Stomach (tissue), 9 donors: ENCODE measurements around the gene SPIN2B. TPM values are rescaled to one million over a fixed set of nuclear protein-coding genes. Genes with fewer than 3 reads are reported as not detected.
A peak's percentile ranks its signal among the peaks of the same experiment; 100 is the strongest.
"Not testable (repeated sequence)": the region's sequence is repeated elsewhere in the genome, so short reads cannot be mapped to it uniquely, and the experiment has no call there.

Experiments used
- DNase-seq, 2 donors: peaks; one replicate each; pipeline versions ENCODE4 v3.0.0 to v3.0.0-alpha.2; 2013 to 2019
- H3K27ac ChIP-seq, 5 donors: fragments of 200-600 bp in 4 of 5; sonication (generic) in 4 of 5; one replicate each; pipeline ENCODE4 v1.5.1; 2013 to 2019; ENCODE audit warnings: mild to moderate bottlenecking in 1 of 5, moderate library complexity in 1 of 5
- H3K27me3 ChIP-seq, 3 donors: fragments of 200-600 bp; sonication (generic); one replicate each; pipeline ENCODE4 v1.5.1; 2017 to 2019; ENCODE audit warnings: mixed run types in 1 of 3
- H3K36me3 ChIP-seq, 4 donors: fragments of 200-600 bp; sonication (generic); 1 replicate in 3 of 4; 2 replicates in 1 of 4; pipeline ENCODE4 v1.5.1; 2016 to 2019
- H3K4me1 ChIP-seq, 4 donors: fragments of 200-600 bp; sonication (generic); one replicate each; pipeline ENCODE4 v1.5.1; 2016 to 2019
- H3K4me3 ChIP-seq, 4 donors: fragments of 200-600 bp; sonication (generic) in 3 of 4; one replicate each; pipeline ENCODE4 v1.5.1; 2016 to 2019; ENCODE audit warnings: mild to moderate bottlenecking in 1 of 4
- H3K9me3 ChIP-seq, 4 donors: fragments of 200-600 bp; sonication (generic); one replicate each; pipeline ENCODE4 v1.5.1; 2016 to 2019
- EP300 ChIP-seq: sonication (generic); formaldehyde crosslinking; IDR thresholded peaks from one replicate; pipeline ENCODE4 v1.6.1; 2017; ENCODE audit warnings: antibody characterized with exemption
- POLR2A ChIP-seq, 4 donors: fragments of 450-650 bp; IDR thresholded peaks; one replicate each; pipeline ENCODE4 v1.6.1; 2016; ENCODE audit warnings: antibody characterized with exemption in 4 of 4, control low read depth in 2 of 4, mild to moderate bottlenecking in 1 of 4, moderate library complexity in 1 of 4
- POLR2AphosphoS5 ChIP-seq, 3 donors: sonication (generic); formaldehyde crosslinking; IDR thresholded peaks; one replicate each; pipeline ENCODE4 v1.6.1; 2016; ENCODE audit warnings: antibody characterized with exemption in 3 of 3
- WGBS, 5 donors: extraction: QIAGEN DNeasy Blood & Tissue Kit in 3 of 5; methylation state at CpG; one replicate each; pipeline versions ENCODE4 v1.1.5 to v1.1.7; 2013 to 2018; 5-methylcytosine and 5-hydroxymethylcytosine counted together
- intact Hi-C: fragments of 100-400 bp; cut with DNase I; formaldehyde crosslinking; loops from one replicate; pipeline ENCODE4 v1.15.1; 2023; ENCODE audit warnings: low total_unique reads
- polyA plus RNA-seq, 3 donors: library from polyadenylated mRNA; stranded (reverse); fragments of 200-250 nt; gene quantifications; one replicate each; pipeline ENCODE4 v1.2.3, GENCODE V29; 2013
- total RNA-seq, 5 donors: library from RNA; depleted of rRNA; stranded (reverse); fragments of >200 nt; gene quantifications; one replicate each; pipeline versions ENCODE4 v1.1.0 to v1.2.3, GENCODE V29; 2014 to 2016
- TF ChIP-seq, protein P1 (sequence below), 7 experiments: fragments of 450-650 bp in 4 of 7; fragments of 200-600 bp in 3 of 7; sonication (generic) in 3 of 7; IDR thresholded peaks; one replicate each; pipeline ENCODE4 v1.5.1; 2016 to 2019; ENCODE audit warnings: antibody characterized with exemption in 7 of 7, control low read depth in 2 of 7, mild to moderate bottlenecking in 1 of 7
- donor health status: healthy with polysubstance abuse.
- donor health status: Bipolar disorder and iron deficiency.
- donor health status: healthy.

SPIN2B gene
- total and polyA plus RNA-seq, 8 donors, result 4.1 to 10.3 (median 6.8) TPM; not detected in 2

DNA sequence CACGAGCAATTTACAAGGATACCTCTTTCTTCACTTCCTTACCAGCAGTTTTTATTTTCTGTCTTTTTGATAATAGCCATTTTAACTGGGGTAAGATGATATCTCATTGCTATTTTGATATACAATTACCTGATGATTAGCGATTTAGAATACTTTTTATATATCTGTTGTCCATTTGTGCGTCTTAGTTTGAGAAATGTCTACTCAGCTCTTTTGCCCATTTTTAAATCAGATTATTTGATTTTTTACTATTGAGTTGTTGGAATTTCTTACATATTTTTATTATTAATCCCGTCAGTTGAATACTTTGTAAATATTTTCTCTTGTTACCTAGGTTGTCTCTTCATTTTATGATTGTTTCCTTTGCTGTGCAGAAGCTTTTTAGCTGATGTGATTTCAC lies 17.3 kb upstream of the SPIN2B start:
- peaks cover 0 to 2% (median 0%) of the 10 kb centered on the region in 4 donors for H3K4me1 ChIP-seq
- DNase-seq, result no peak
- intact Hi-C loops, result no loop called here
- WGBS, 5 donors, result 64 to 96% (median 87%) methylated on average over 4 of the region's 4 CpGs
- no peaks in the 10 kb centered on the region for H3K9me3 ChIP-seq
- no peak overlapping the region for H3K4me3 ChIP-seq
- TF ChIP-seq EP300, result no peak
- no peak for TF ChIP-seq POLR2A (IDR thresholded peaks at IDR 0.05)
- TF ChIP-seq POLR2AphosphoS5 (IDR thresholded peaks at IDR 0.05), result no peak
- TF ChIP-seq, protein P1, sequence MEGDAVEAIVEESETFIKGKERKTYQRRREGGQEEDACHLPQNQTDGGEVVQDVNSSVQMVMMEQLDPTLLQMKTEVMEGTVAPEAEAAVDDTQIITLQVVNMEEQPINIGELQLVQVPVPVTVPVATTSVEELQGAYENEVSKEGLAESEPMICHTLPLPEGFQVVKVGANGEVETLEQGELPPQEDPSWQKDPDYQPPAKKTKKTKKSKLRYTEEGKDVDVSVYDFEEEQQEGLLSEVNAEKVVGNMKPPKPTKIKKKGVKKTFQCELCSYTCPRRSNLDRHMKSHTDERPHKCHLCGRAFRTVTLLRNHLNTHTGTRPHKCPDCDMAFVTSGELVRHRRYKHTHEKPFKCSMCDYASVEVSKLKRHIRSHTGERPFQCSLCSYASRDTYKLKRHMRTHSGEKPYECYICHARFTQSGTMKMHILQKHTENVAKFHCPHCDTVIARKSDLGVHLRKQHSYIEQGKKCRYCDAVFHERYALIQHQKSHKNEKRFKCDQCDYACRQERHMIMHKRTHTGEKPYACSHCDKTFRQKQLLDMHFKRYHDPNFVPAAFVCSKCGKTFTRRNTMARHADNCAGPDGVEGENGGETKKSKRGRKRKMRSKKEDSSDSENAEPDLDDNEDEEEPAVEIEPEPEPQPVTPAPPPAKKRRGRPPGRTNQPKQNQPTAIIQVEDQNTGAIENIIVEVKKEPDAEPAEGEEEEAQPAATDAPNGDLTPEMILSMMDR (IDR thresholded peaks at IDR 0.05), result no peak
- H3K36me3 ChIP-seq, result no peaks in the 10 kb centered on the region
- no peak overlapping the region for H3K27ac ChIP-seq
- peaks cover 0 to 4% (median 0%) of the 10 kb centered on the region in 3 donors for H3K27me3 ChIP-seq

DNA sequence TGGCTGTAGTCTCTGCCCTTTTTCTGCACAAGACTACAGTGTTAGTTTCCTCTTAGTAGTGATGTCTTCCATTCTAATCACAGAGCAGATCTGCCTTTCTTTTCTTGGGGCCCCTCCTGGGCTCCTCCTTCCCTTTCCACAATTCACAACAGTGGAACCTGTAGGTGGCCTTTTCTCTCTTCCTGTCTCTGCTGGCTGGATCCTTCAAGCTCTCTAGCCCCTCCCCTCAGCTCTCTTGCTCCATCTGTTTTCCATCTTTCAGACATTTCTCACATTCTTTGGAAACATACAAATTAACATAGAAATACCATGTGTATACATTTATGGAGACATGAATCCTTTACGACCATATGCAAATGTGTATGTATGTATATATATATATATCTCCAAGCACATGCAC lies 16.2 kb upstream of the SPIN2B start:
- H3K4me1 ChIP-seq, result peaks cover 0 to 3% (median 0%) of the 10 kb centered on the region in 4 donors
- no peak overlapping the region for H3K27ac ChIP-seq
- peaks cover 0 to 4% (median 0%) of the 10 kb centered on the region in 3 donors for H3K27me3 ChIP-seq
- DNase-seq, result peak in 1 of 2 donors; percentile 48
- no peaks in the 10 kb centered on the region for H3K36me3 ChIP-seq
- intact Hi-C loops, result no loop called here
- no peaks in the 10 kb centered on the region for H3K9me3 ChIP-seq
- TF ChIP-seq POLR2AphosphoS5 (IDR thresholded peaks at IDR 0.05) (no peak), EP300 (no peak), POLR2A (IDR thresholded peaks at IDR 0.05) (no peak)
- TF ChIP-seq, protein P1 (IDR thresholded peaks at IDR 0.05), result no peak
- H3K4me3 ChIP-seq, result peak overlapping the region in 3 of 4 donors; percentile 11 to 24 (median 21)
- 50 to 74% (median 69%) methylated on average over 1 of the region's 1 CpG for WGBS, 5 donors

DNA sequence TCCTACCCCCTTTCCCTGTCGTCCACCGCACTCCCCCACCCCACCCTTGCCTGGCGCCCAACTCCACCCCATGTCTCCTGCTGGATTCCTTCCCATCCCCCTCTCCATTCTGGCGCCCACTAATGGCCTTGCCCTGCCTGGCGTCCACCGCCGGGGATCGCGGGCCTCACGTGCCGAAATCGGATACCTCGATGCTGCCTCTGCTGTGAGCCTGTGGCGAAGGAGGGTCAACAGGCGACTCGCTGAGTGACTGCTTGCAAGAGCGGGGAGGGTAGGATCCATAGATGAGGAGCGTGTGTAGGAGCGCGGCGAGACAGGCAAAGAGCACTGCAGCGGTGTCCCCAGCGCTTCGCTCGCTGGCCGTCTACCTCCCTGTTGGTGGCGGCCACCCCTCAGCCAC lies 15.7 kb upstream of the SPIN2B start, which contains the start of gene SPIN2A:
Gene SPIN2A (minus strand): TSS at position 325 of the 400 bp plus-strand sequence. CDS start 800 bp downstream, outside the sequence.
- 20 to 66% (median 42%) methylated on average over 11 to 27 of the region's 27 CpGs for WGBS, 5 donors
- H3K27me3 ChIP-seq, H3K36me3 ChIP-seq, intact Hi-C loops, H3K4me1 ChIP-seq, H3K9me3 ChIP-seq, H3K27ac ChIP-seq: not testable (repeated sequence)
- DNase-seq, result peak in 1 of 2 donors; percentile 54
- H3K4me3 ChIP-seq, result peak within 1 kb of the TSS in 3 of 4 donors; percentile 11 to 24 (median 21)

DNA sequence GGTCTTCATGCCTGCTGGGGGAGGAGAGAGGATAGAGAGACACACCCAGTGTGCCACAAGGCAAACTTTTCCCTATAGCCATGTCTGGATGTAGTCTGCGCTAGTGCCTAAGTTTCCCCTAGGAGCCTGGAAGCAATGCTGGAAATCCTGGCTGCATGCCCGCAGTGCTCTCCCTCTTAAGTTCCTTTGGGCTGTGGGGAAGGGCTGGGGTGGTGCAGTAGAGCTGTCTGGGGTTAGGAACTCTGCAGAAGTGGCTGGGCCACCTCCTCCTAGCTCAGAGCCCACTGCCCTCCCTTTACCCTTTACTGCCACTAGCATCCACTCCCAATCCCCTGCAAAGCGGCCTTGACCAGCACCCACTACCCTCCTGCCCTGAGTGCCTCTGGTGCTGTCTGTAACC lies 15.2 kb upstream of the SPIN2B start:
- H3K27me3 ChIP-seq, H3K27ac ChIP-seq, H3K36me3 ChIP-seq, H3K9me3 ChIP-seq, DNase-seq, intact Hi-C loops, H3K4me1 ChIP-seq: not testable (repeated sequence)
- H3K4me3 ChIP-seq, result peak overlapping the region in 1 of 4 donors; percentile 24
- 83 to 92% (median 83%) methylated on average over 1 of the region's 3 CpGs; no CpG with 5 or more reads in 1 of the 5 donors for WGBS, 5 donors

DNA sequence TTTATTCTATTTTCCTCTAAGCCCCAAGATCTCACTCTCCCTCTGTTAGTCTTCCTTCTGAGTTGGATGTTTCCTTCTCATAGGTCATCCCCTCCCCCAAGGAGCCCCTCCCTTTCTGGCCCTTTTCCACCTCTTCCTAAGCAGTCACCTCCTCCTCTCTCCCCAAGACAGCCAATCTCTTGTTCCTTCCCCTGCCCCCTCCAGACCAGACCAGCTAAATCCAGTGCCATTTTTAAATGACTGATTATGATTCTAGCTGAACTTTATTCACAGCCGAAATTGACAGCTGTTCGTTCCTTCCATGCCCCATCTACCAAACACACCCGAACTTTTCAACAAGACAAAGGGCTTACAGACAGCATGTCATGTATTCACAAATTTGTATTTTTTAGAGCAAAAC lies 13.9 kb upstream of the SPIN2B start:
- H3K36me3 ChIP-seq, result no peaks in the 10 kb centered on the region
- peaks cover 0 to 3% (median 0%) of the 10 kb centered on the region in 4 donors for H3K4me1 ChIP-seq
- DNase-seq, result no peak
- H3K27me3 ChIP-seq, result peaks cover 0 to 4% (median 0%) of the 10 kb centered on the region in 3 donors
- TF ChIP-seq EP300 (no peak), POLR2A (IDR thresholded peaks at IDR 0.05) (no peak), POLR2AphosphoS5 (IDR thresholded peaks at IDR 0.05) (no peak)
- TF ChIP-seq, protein P1 (IDR thresholded peaks at IDR 0.05), result no peak
- no peaks in the 10 kb centered on the region for H3K9me3 ChIP-seq
- 85 to 96% (median 92%) methylated on average over 3 of the region's 3 CpGs for WGBS, 5 donors
- no peak overlapping the region for H3K4me3 ChIP-seq
- no peak overlapping the region for H3K27ac ChIP-seq
- intact Hi-C loops, result no loop called here
